ENCODE results near the gene CD22.

DNA sequence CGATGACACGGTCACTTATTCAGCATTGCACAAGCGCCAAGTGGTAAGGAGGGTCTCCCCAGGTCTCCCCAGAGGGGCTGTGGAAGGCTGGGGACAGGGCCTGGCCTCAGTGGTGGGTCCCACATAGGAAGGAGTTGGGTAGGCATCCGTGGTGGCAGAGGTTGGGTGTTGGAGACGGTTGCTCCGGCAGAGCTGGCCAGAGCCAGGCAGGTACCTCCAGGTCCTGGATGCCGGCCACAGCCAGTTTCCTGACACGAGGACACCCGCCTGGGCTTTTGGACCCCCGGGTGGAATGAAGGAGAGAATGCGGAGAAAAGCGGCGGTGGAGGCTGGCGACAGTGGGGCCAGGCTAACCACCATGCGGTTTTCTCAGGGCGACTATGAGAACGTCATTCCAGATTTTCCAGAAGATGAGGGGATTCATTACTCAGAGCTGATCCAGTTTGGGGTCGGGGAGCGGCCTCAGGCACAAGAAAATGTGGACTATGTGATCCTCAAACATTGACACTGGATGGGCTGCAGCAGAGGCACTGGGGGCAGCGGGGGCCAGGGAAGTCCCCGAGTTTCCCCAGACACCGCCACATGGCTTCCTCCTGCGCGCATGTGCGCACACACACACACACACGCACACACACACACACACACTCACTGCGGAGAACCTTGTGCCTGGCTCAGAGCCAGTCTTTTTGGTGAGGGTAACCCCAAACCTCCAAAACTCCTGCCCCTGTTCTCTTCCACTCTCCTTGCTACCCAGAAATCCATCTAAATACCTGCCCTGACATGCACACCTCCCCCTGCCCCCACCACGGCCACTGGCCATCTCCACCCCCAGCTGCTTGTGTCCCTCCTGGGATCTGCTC lies 17.4 kb downstream of the CD22 start:
- TF ChIP-seq, protein P1, sequence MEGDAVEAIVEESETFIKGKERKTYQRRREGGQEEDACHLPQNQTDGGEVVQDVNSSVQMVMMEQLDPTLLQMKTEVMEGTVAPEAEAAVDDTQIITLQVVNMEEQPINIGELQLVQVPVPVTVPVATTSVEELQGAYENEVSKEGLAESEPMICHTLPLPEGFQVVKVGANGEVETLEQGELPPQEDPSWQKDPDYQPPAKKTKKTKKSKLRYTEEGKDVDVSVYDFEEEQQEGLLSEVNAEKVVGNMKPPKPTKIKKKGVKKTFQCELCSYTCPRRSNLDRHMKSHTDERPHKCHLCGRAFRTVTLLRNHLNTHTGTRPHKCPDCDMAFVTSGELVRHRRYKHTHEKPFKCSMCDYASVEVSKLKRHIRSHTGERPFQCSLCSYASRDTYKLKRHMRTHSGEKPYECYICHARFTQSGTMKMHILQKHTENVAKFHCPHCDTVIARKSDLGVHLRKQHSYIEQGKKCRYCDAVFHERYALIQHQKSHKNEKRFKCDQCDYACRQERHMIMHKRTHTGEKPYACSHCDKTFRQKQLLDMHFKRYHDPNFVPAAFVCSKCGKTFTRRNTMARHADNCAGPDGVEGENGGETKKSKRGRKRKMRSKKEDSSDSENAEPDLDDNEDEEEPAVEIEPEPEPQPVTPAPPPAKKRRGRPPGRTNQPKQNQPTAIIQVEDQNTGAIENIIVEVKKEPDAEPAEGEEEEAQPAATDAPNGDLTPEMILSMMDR (IDR thresholded peaks at IDR 0.05), result no peak
- TF ChIP-seq POLR2AphosphoS5 (IDR thresholded peaks at IDR 0.05) (no peak), EP300 (IDR thresholded peaks at IDR 0.05) (no peak), POLR2A (IDR thresholded peaks at IDR 0.05) (no peak)

Measured in gastroesophageal sphincter (tissue), 3 donors.